Neutrophil (primary cell): ENCODE data around the gene GPX2.

ENCODE experiments used
- H3K27ac ChIP-seq: fragments of 200-600 bp; sonication (generic); 2 replicates; pipeline ENCODE4 v1.5.1; 2016; ENCODE audit warnings: mild to moderate bottlenecking, moderate library complexity
- H3K27me3 ChIP-seq: fragments of 200-600 bp; sonication (generic); 2 replicates; pipeline ENCODE4 v1.6.0; 2016; ENCODE audit warnings: mild to moderate bottlenecking
- H3K36me3 ChIP-seq: fragments of 200-600 bp; sonication (generic); 2 replicates; pipeline ENCODE4 v1.5.1; 2017
- H3K4me1 ChIP-seq, 2 experiments: fragments of 200-600 bp in 1 of 2; sonication (generic) in 1 of 2; 1 replicate in 1 of 2; 2 replicates in 1 of 2; pipeline versions ENCODE4 v1.5.1 to v1.6.1; 2013 to 2016; ENCODE audit warnings: low read depth in 1 of 2, low read length in 1 of 2, mild to moderate bottlenecking in 1 of 2, moderate library complexity in 1 of 2; ENCODE audit not compliant: control insufficient read depth in 1 of 2, insufficient read depth in 1 of 2
- H3K4me3 ChIP-seq, 2 experiments: fragments of 200-600 bp in 1 of 2; sonication (generic) in 1 of 2; 1 replicate in 1 of 2; 2 replicates in 1 of 2; pipeline ENCODE4 v1.5.1; 2013 to 2016; ENCODE audit warnings: low read depth in 1 of 2, low read length in 1 of 2, mild to moderate bottlenecking in 1 of 2, moderate library complexity in 1 of 2
- H3K9me3 ChIP-seq: fragments of 200-600 bp; sonication (generic); 2 replicates; pipeline ENCODE4 v1.5.1; 2016
- CTCF ChIP-seq: fragments of 200-600 bp; sonication (generic); IDR thresholded peaks from 2 replicates; pipeline ENCODE4 v1.5.1; 2016; ENCODE audit warnings: antibody characterized with exemption

Gene GPX2

GRCh38 chr14:64968167-64968566, 25.6 kb upstream of the GPX2 start:
- Histone ChIP-seq H3K27ac (no peak overlapping the region), H3K4me1 (peaks cover 12 to 13% of the 10 kb centered on the region in 2 experiments), H3K36me3 (no peaks in the 10 kb centered on the region), H3K4me3 (no peak overlapping the region), H3K9me3 (no peaks in the 10 kb centered on the region), H3K27me3 (peaks cover 40% of the 10 kb centered on the region)
- no peak for TF ChIP-seq CTCF

- Histone ChIP-seq H3K27ac (no peak overlapping the region), H3K36me3 (no peaks in the 10 kb centered on the region)
Measured at GRCh38 chr14:64966976-64967375, 24.4 kb upstream of the GPX2 start.

GRCh38 chr14:64965356-64966000, 22.9 kb upstream of the GPX2 start:
- Histone ChIP-seq H3K27me3 (peaks cover 15% of the 10 kb centered on the region), H3K36me3 (no peaks in the 10 kb centered on the region), H3K4me1 (peaks cover 0 to 5% of the 10 kb centered on the region in 2 experiments), H3K4me3 (no peak overlapping the region), H3K27ac (no peak overlapping the region), H3K9me3 (no peaks in the 10 kb centered on the region)
- no peak for TF ChIP-seq CTCF

More at GRCh38 chr14:64966976-64967375, 24.4 kb upstream of the GPX2 start:
- H3K9me3 ChIP-seq, result no peaks in the 10 kb centered on the region
- peaks cover 30% of the 10 kb centered on the region for H3K27me3 ChIP-seq
- H3K4me3 ChIP-seq, result no peak overlapping the region
- peaks cover 7 to 9% of the 10 kb centered on the region in 2 experiments for H3K4me1 ChIP-seq
- TF ChIP-seq CTCF, result no peak

GRCh38 chr14:64963611-64964010, 21.1 kb upstream of the GPX2 start:
- H3K27ac ChIP-seq, result no peak overlapping the region
- peaks cover 0 to 8% of the 10 kb centered on the region in 2 experiments for H3K4me1 ChIP-seq
- H3K9me3 ChIP-seq, result no peaks in the 10 kb centered on the region
- H3K36me3 ChIP-seq, result no peaks in the 10 kb centered on the region
- H3K4me3 ChIP-seq, result no peak overlapping the region
- H3K27me3 ChIP-seq, result no peaks in the 10 kb centered on the region
- TF ChIP-seq CTCF, result no peak

- Histone ChIP-seq H3K27me3 (no peaks in the 10 kb centered on the region), H3K4me1 (peaks cover 0 to 8% of the 10 kb centered on the region in 2 experiments), H3K36me3 (peaks cover 3% of the 10 kb centered on the region), H3K27ac (no peak overlapping the region), H3K4me3 (no peak overlapping the region), H3K9me3 (no peaks in the 10 kb centered on the region)
- TF ChIP-seq CTCF, result no peak
Measured at GRCh38 chr14:64960762-64961276, 18.3 kb upstream of the GPX2 start.
